GM12801 (cell line): ENCODE data around the gene DAG1.

Experiments used
- TF ChIP-seq, protein P1 (sequence below): IDR thresholded peaks from one replicate; pipeline ENCODE4 v1.5.1; 2011; ENCODE audit warnings: control low read depth; ENCODE audit not compliant: insufficient read length; ENCODE audit errors: extremely low read depth

The DAG1 gene

DNA sequence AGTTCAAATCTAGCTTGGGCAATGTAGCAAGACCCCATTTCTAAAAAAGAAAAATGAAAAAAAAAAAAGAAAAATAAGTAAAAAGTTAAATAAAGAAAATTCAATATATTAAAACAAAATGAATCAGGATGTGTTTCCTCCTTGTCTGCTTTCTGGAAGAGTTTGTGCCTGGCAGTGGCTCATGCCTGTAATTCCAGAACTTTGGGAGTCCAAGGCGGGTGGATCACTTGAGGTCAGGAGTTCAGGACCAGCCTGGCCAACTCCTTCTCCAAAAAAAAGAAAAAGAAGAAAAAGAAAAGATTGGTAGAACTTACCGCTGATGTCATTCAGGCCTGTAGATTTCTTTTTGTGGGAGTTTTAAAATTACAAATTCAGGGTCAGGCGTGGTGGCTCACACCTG is 36.8 kb downstream of the DAG1 start:
- TF ChIP-seq, protein P1, sequence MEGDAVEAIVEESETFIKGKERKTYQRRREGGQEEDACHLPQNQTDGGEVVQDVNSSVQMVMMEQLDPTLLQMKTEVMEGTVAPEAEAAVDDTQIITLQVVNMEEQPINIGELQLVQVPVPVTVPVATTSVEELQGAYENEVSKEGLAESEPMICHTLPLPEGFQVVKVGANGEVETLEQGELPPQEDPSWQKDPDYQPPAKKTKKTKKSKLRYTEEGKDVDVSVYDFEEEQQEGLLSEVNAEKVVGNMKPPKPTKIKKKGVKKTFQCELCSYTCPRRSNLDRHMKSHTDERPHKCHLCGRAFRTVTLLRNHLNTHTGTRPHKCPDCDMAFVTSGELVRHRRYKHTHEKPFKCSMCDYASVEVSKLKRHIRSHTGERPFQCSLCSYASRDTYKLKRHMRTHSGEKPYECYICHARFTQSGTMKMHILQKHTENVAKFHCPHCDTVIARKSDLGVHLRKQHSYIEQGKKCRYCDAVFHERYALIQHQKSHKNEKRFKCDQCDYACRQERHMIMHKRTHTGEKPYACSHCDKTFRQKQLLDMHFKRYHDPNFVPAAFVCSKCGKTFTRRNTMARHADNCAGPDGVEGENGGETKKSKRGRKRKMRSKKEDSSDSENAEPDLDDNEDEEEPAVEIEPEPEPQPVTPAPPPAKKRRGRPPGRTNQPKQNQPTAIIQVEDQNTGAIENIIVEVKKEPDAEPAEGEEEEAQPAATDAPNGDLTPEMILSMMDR: no peak

DNA sequence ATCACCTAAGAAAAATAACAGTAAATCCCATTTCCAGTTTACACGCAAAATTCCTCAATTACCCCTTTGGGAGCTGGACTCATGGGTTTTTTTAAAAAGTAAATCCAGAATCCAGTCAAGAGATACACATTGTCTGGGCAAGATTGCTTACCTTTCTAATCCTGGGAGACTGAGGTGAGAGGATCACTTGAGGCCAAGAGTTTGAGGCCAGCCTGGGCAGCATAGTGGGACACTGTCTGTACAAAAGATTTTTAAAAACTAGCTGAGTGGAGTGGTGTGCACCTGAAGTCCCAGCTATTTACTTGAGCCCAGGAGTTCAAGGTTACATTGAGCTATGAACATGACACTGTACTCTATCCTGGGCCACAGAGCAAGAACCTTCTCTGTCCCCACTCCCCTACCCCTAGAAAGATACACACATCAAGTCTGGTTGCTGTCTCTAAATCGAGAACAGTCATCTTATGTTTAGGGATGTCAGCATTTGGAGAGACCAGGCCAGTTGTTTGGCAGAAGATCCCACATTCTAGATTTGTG is 39.0 kb downstream of the DAG1 start:
- TF ChIP-seq, protein P1: no peak

DNA sequence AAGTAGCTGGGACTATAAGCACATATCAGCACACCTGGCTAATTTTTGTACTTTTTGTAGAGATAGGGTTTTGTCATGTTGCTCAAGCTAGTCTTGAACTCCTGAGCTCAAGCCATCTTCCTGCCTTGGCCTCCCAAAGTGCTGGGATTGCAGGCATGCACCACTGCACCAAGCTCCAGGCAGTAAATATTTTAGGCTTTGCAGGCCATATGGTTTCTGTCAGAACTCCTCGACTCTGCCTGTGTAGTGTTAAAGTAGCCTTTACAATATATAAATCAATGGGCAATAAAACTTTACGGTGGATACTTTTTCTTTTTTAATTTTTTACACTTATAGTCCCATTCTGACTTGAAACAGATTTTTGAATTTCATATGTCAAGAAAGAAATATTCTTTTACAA is 41.6 kb downstream of the DAG1 start:
- TF ChIP-seq, protein P1: no peak

DNA sequence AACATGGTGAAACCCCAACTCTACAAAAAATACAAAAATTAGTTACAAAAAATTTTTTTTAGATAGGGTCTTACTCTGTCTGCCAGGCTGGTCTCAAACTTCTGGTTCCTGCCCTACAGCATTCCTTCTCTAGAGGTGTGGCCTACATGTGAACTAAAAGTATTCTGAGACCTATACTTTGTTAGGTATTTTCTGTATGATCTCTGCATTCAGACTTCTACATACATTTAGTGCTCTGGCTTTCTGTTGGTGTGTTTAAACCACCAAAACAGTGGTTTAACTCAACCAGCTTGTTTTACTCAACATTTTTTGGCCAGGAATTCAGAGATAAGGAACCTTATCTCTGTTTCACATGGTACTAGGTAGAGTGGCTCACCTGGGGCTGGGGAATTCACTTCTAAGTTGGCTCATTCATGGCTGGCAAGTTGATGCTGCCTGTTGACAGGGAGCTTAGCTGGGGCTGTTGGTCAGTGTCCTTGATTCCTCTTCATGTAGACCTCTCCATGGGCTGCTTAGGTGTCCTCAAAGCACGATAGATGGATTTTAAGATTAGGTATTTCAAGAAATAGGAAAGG is 42.8 kb downstream of the DAG1 start:
- TF ChIP-seq, protein P1: no peak

DNA sequence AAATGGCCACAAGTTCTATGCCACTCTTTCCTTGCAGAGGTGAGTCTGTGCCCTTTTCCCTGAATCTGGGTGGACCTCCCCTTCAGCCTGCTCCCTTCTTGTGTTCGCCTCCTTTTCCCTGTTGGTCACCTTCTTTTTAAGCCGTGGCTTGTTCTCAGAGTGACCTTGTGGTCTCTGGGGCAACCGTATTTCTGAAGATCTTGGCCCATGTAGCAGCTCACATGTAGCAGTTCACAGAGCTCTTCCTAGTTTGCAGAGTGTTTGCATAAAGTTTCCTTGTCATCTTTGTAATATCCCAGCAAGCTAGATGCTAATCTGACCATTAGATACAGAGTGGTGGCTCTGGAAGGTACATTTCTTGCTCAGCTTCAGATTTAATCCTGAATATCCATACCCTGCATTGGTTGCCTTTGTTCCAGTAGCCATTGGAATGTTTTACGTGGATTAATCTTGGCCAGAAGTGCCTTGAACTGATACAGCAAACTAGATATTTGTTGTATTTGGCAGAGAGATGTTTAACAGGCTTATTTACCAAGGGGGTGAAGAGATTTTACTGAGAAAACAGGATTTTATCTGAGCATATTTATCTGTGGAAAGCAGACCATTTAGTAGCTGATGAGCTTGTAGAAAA is 43.5 kb downstream of the DAG1 start:
- TF ChIP-seq, protein P1: no peak

DNA sequence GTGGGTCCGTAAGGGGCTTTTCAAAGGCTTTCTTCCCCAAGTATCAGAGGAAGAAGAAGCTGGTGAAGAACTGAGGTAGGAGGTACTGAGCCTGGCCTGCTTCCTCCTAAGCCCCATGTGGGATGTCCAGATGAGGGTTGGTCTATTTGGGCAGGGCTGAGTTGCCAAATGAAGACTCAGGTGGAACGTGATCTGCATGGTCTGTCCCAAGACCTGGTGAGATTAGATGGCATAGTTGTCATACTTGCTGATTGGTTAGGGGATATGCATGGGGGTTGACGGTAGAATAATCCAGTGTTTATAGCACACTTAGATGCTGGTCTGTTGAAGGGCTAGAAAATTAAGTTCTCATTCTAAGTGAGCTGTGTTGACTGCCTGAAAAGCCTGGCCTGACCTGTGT is 47.9 kb downstream of the DAG1 start:
- TF ChIP-seq, protein P1: no peak

DNA sequence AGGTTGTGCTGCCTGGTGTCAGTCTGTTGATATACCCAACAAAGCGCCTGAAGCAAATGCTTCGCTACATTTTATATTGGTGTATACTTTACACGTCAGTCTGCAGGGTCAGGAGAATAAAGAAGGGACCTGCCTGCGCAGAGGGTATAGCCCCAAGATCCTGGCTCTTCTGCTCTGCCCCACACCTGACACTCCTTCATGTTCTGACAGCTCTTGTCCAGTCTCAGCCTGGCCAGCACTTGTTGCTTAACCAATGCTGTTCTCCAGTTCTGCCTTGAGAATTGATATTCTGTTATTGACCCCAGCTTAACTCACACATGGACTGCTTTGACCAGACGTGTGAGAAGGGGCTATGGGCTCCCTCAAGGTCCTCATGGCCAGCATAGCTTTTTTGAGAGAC is 48.4 kb downstream of the DAG1 start:
- TF ChIP-seq, protein P1: no peak
